Motor neuron (in vitro differentiated cells): ENCODE measurements around the gene GPRC5A. TPM values are rescaled to one million over a fixed set of nuclear protein-coding genes. Genes with fewer than 3 reads are reported as not detected.
A peak's percentile ranks its signal among the peaks of the same experiment; 100 is the strongest.
"Not testable (repeated sequence)": the region's sequence is repeated elsewhere in the genome, so short reads cannot be mapped to it uniquely, and the experiment has no call there.

Source experiments
- ATAC-seq, 8 experiments: fragments of 200-7000 bp; cut with Tn5 transposase; replicated peaks in 6 of 8; 2 replicates each; pipeline ENCODE4 v1.8.0; 2021; ENCODE audit warnings: mild to moderate bottlenecking in 8 of 8, moderate library complexity in 8 of 8
- H3K27ac ChIP-seq, 2 donors: fragments of 250-450 bp; sonication (Bioruptor Pico); 2 replicates each; pipeline ENCODE4 v1.9.0; 2021; ENCODE audit warnings: antibody characterized with exemption in 2 of 2, mild to moderate bottlenecking in 2 of 2, moderate library complexity in 1 of 2
- H3K4me1 ChIP-seq, 2 donors: fragments of 250-450 bp; sonication (Bioruptor Pico); replicated peaks in 1 of 2; 2 replicates each; pipeline ENCODE4 v1.6.1; 2021; ENCODE audit warnings: antibody characterized with exemption in 2 of 2, mild to moderate bottlenecking in 2 of 2, moderate library complexity in 1 of 2
- H3K4me3 ChIP-seq, 5 donors: fragments of 250-450 bp; sonication (Bioruptor Pico); 2 replicates each; pipeline ENCODE4 v1.9.0; 2021; ENCODE audit warnings: antibody characterized with exemption in 5 of 5, mild to moderate bottlenecking in 5 of 5, moderate library complexity in 4 of 5
- WGBS, 10 experiments: fragments of 450-650 bp; shearing (Covaris generic); methylation state at CpG; one replicate each; pipeline ENCODE4 v1.0.0; 2022; 5-methylcytosine and 5-hydroxymethylcytosine counted together
- in situ Hi-C, 9 experiments: fragments of 400-800 bp; cut with MboI; loops; one replicate each; pipeline ENCODE4 v1.15.0; 2021; ENCODE audit warnings: low sequenced_read_pairs in 9 of 9, low pct_unique_long_range_greater_than_20kb in 2 of 9; ENCODE audit not compliant: unreplicated experiment in 9 of 9
- total RNA-seq, 8 experiments: library from RNA; unstranded; fragments of 300-600 nt; gene quantifications; 2 replicates each; pipeline versions ENCODE4 v1.2.3 to v1.2.4, GENCODE V29; 2022

GPRC5A gene
- total RNA-seq, 8 experiments from 2014 or later, result 0.21 to 72.8 (median 3.4) TPM

- not testable (repeated sequence) for ATAC-seq
These were observed 16.1 kb upstream of the GPRC5A start for GRCh38 chr12:12875301-12875700.

GRCh38 chr12:12877153-12877768 is 14.1 kb upstream of the GPRC5A start:
- in situ Hi-C loops, result no loop called here
- H3K27ac ChIP-seq, result no peak overlapping the region
- H3K4me1 ChIP-seq, result no peaks in the 10 kb centered on the region
- peak in 1 of 8 experiments; percentile 29 for ATAC-seq
- no peak overlapping the region for H3K4me3 ChIP-seq
- WGBS, 10 experiments, result 11 to 100% (median 88%) methylated on average over 2 to 5 of the region's 5 CpGs; no CpG with 5 or more reads in 1 of the 10 experiments

More at GRCh38 chr12:12875301-12875700, 16.1 kb upstream of the GPRC5A start:
- H3K27ac ChIP-seq, in situ Hi-C loops, H3K4me3 ChIP-seq, H3K4me1 ChIP-seq: not testable (repeated sequence)
- WGBS, 10 experiments, result 90 to 100% (median 95%) methylated on average over 1 to 4 of the region's 10 CpGs; no CpG with 5 or more reads in 7 of the 10 experiments

- in situ Hi-C loops, result no loop called here
- Histone ChIP-seq H3K4me1 (no peaks in the 10 kb centered on the region), H3K4me3 (no peak overlapping the region), H3K27ac (no peak overlapping the region)
- 0 to 100% (median 61%) methylated on average over 1 to 7 of the region's 9 CpGs; no CpG with 5 or more reads in 2 of the 10 experiments for WGBS, 10 experiments
- peak in 3 of 8 experiments; percentile 86 to 90 (median 88) for ATAC-seq
These were observed 13.4 kb upstream of the GPRC5A start for GRCh38 chr12:12877781-12878455.

DNA sequence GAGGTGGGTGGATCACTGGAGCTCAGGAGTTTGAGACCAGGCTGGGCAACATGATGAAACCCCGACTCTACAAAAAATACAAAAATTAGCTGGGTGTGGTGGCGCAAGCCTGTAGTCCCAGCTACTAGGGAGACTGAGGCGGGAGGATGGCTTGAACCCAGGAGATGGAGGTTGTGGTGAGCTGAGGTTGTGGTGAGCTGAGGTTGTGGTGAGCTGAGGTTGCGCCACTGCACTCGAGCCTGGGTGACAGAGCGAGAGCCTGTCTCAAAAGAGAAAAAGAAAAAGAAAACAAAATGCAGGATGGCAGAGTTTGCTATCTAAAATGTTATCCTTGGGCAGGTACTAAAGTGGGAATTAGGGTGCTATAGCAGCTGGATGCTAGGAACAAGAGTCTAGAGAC is 10.8 kb upstream of the GPRC5A start:
- in situ Hi-C loops, result no loop called here
- ATAC-seq, result no peak
- WGBS, 10 experiments, result 40 to 100% (median 93%) methylated on average over 1 to 5 of the region's 6 CpGs; no CpG with 5 or more reads in 3 of the 10 experiments
- H3K27ac ChIP-seq, result no peak overlapping the region
- no peak overlapping the region for H3K4me3 ChIP-seq
- no peaks in the 10 kb centered on the region for H3K4me1 ChIP-seq

- no peak overlapping the region for H3K4me3 ChIP-seq
- no peaks in the 10 kb centered on the region for H3K4me1 ChIP-seq
- no peak overlapping the region for H3K27ac ChIP-seq
- WGBS, 10 experiments, result 17 to 100% (median 82%) methylated on average over 1 to 8 of the region's 11 CpGs; no CpG with 5 or more reads in 1 of the 10 experiments
- no peak for ATAC-seq
- in situ Hi-C loops, result no loop called here
These were observed 10.0 kb upstream of the GPRC5A start for GRCh38 chr12:12881151-12881909.

GRCh38 chr12:12882288-12882687 is 9.1 kb upstream of the GPRC5A start:
- in situ Hi-C loops, result no loop called here
- Histone ChIP-seq H3K4me1 (no peaks in the 10 kb centered on the region), H3K4me3 (no peak overlapping the region), H3K27ac (no peak overlapping the region)
- 80 to 100% (median 100%) methylated on average over 1 to 2 of the region's 5 CpGs; no CpG with 5 or more reads in 5 of the 10 experiments for WGBS, 10 experiments
- no peak for ATAC-seq

- no peak overlapping the region for H3K4me3 ChIP-seq
- ATAC-seq, result no peak
- no peak overlapping the region for H3K27ac ChIP-seq
- in situ Hi-C loops, result no loop called here
- 75 to 96% (median 86%) methylated on average over 4 to 6 of the region's 6 CpGs; no CpG with 5 or more reads in 4 of the 10 experiments for whole genome bisulfite sequencing, 10 experiments
- H3K4me1 ChIP-seq, result no peaks in the 10 kb centered on the region
These were observed 7.9 kb upstream of the GPRC5A start for GRCh38 chr12:12883369-12884001.

DNA sequence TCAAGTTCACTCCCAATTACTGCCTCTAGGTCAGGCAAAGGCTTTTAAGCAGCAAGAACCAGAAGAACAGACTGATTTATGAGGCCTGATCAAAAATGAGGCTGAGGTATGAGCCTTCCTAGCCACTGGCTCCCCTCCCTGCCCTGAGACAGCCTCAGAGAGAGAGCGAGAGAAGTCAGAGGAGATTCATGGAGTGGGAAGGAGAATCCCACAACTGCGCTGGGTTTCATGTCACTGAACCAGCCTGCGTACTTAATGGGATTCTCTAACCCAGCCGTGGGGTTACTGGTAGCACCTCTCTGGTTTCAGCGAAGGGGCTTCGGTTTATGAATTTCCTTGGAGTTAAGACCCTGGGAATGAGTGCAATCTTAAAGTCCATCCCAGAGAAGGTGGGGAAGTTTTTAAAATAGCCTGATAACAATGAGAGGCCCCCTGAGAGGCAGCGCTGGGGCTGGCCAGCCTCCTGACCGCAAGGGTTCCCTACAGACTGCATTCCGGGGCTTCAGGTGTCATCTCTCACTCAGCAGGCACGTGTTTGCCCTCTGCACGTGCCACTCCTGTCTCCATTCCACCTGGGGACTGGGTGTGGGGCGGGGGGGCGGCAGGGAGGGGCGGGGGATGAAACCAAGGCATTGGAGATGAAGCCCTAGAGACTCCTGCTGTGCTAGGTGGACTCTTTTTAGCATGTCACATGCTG is 6.1 kb upstream of the GPRC5A start:
- no peak for ATAC-seq
- in situ Hi-C loops, result no loop called here
- no peak overlapping the region for H3K4me3 ChIP-seq
- 20 to 88% (median 40%) methylated on average over 1 to 6 of the region's 14 CpGs; no CpG with 5 or more reads in 3 of the 10 experiments for WGBS, 10 experiments
- no peak overlapping the region for H3K27ac ChIP-seq
- H3K4me1 ChIP-seq, result no peaks in the 10 kb centered on the region

DNA sequence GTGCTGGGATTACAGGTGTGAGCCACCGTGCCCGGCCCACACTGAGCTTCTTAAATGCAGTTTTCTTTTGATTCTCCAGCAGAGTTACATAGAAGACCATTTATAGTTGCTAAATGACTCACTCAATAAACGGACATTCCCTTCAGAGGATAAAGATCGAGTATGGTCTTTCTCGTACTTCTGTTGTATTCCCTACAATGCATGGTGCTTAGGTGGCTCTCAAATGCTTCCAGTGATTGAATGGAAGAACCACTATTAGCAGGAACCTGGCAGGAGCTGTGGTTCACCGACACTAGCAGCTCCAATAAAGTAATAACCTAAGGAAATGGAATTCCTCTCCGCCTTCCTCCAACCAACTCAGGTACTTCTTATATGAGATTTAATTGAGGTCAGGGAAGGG is 3.9 kb upstream of the GPRC5A start:
- Histone ChIP-seq H3K4me1 (peaks cover 0 to 4% of the 10 kb centered on the region in 2 donors), H3K4me3 (no peak overlapping the region), H3K27ac (no peak overlapping the region)
- in situ Hi-C loops, result no loop called here
- WGBS, 10 experiments, result 60 to 100% (median 82%) methylated on average over 1 to 5 of the region's 7 CpGs; no CpG with 5 or more reads in 2 of the 10 experiments
- no peak for ATAC-seq

GRCh38 chr12:12889701-12890100 is 1.7 kb upstream of the GPRC5A start:
- H3K4me1 ChIP-seq, result peaks cover 0 to 4% of the 10 kb centered on the region in 2 donors
- ATAC-seq, result no peak
- in situ Hi-C loops, result no loop called here
- 80 to 100% (median 95%) methylated on average over 1 to 5 of the region's 5 CpGs; no CpG with 5 or more reads in 1 of the 10 experiments for WGBS, 10 experiments
- H3K27ac ChIP-seq, result no peak overlapping the region
- H3K4me3 ChIP-seq, result no peak overlapping the region

- peak overlapping the region; percentile 21 to 46 (median 36) for H3K4me3 ChIP-seq
- WGBS, 10 experiments, result 0 to 50% (median 16%) methylated on average over 1 to 11 of the region's 16 CpGs; no CpG with 5 or more reads in 4 of the 10 experiments
- peak; percentile 36 to 68 (median 55) for ATAC-seq
- no peak overlapping the region for H3K27ac ChIP-seq
- in situ Hi-C loops, result no loop called here
- peaks cover 0 to 4% of the 10 kb centered on the region in 2 donors for H3K4me1 ChIP-seq
These were observed 751 bp upstream of the GPRC5A start for GRCh38 chr12:12890543-12891079.

DNA sequence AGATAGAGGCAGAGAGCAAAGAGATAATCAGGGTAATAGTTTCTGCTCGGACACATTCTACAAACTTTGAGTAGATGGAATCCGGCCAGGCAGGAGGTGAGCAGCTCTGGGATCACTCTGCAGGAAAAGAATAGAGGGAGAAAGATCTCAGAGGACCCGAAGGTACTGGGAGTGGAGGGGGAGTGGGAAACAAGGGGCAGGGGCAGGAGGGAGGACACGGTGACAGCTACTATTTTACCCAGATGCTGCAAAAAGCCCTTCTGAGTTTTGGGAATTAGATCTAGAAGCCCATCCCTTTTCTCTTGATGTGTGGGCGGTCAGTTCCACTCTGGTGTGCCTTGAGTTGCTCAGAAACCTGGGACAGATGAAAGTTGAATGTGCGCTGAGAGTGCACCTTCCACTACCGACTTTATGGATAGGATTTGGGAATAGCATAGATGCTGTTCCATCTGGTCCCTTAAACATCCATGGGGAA is 556 bp downstream of the GPRC5A start:
- Histone ChIP-seq H3K4me1 (peaks cover 0 to 4% of the 10 kb centered on the region in 2 donors), H3K4me3 (peak overlapping the region in 3 of 5 donors; percentile 36 to 46 (median 42)), H3K27ac (no peak overlapping the region)
- in situ Hi-C loops, result no loop called here
- WGBS, 10 experiments, result 0 to 60% (median 49%) methylated on average over 1 to 5 of the region's 7 CpGs; no CpG with 5 or more reads in 5 of the 10 experiments
- ATAC-seq, result peak in 1 of 8 experiments; percentile 4
